HG03060 (cell line): ENCODE measurements around the gene UBE2F.

Source experiments
- ATAC-seq: cut with Tn5 transposase; IDR thresholded peaks from one replicate; pipeline ENCODE4 v1.9.1; 2021; ENCODE audit warnings: low read depth, moderate number of reproducible peaks; ENCODE audit not compliant: unreplicated experiment

The UBE2F gene, protein sequence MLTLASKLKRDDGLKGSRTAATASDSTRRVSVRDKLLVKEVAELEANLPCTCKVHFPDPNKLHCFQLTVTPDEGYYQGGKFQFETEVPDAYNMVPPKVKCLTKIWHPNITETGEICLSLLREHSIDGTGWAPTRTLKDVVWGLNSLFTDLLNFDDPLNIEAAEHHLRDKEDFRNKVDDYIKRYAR

DNA sequence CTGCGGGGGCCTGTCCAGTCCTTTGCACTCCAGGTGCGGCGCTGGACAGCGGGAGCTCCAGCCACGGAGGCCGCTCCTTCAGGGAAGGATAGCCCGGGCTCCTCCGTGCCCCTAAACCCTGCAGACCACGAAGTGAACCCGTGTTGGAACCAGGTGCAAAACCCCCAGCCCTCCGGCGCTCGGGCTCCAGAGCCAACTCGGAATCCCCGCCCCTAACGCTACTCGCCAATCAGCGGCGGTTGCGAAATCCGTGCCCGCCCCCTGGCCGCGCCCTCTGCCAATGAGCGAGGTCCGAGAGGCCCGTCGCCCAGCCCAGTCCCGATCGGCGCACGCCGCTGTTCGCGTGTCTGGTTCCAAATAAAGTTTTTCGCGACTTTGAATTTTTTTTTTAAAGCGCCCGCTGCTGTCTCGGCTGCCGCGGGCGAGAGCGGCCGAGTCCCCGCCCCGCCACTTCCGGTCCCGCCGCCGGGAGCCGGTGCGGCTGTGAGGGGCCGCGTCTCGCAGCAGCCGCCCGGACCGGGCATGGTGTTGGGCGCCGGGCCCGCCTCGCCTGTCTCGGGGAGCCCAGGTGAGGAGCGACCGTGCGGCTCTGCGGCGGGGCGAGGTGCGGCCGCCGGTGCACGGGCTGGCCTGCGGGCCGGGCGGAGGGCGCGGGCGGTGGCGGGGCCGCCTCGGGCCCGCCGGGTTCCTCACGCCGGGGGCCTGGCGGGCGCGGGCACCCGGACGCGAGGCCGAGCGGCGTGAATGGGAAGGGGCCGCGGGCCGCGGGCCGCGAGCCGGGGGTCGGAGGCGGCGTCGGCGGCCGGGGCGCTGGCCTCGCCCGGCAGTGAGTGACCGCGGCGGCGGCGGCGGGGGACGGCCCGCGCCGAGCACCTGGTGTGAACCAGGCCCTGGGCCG lies at the start of gene UBE2F:
Gene UBE2F, plus strand, starts transcription at position 450 of the 898 bp plus-strand sequence. CDS start 6,094 bp downstream, outside the sequence.
- ATAC-seq = peak; percentile 87

GRCh38 chr2:237917696-237918374 lies 49.0 kb upstream of the UBE2F start:
- ATAC-seq = no peak

- no peak for ATAC-seq
Measured at GRCh38 chr2:237919593-237919992, 47.2 kb upstream of the UBE2F start.

DNA sequence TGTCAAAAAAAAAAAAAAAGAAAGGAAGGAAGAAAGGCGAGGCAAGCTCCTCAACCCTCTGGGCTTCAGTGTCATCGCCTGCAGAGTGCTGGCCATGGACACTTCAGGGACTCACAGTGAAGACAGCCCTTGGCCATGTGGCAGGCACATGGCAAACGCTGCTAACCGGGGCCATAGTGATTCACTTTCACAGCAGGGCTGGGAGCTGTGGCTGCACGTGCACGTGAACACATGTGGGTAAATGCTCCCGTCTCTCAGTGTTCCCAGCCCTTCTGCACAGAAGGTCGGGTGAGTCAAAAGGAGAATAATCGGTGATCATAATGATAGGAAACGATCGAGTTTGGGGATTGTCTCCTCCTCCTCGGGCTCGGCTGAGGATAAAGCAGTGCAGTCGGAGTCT lies 46.1 kb upstream of the UBE2F start:
- no peak for ATAC-seq

DNA sequence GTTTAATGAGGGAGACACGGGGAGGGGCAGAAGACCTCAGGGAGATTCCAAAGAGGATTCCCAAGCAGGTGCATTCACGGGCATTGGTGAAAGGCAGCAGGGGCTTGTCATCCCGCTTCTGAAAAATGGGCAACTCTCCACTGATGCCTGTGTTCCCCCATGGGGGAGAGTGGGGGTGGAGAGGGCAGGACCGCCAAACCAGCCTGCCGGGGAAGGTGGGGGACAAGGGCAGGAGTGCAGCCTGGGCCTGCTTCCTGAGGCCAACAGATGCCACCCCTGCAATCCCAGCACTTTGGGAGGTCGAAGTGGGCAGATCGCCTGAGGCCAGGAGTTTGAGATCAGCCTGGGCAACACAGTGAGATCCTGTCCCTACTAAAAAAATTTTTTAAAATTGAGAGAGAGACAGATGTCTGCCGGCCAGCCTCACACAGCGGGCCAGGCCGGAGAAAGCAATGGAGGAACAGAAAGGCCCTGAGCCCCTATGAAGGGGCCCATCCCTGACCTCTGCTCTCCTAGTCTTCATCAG lies 44.8 kb upstream of the UBE2F start:
- ATAC-seq = no peak

- ATAC-seq = no peak
Measured at GRCh38 chr2:237922641-237923361, 44.0 kb upstream of the UBE2F start.

DNA sequence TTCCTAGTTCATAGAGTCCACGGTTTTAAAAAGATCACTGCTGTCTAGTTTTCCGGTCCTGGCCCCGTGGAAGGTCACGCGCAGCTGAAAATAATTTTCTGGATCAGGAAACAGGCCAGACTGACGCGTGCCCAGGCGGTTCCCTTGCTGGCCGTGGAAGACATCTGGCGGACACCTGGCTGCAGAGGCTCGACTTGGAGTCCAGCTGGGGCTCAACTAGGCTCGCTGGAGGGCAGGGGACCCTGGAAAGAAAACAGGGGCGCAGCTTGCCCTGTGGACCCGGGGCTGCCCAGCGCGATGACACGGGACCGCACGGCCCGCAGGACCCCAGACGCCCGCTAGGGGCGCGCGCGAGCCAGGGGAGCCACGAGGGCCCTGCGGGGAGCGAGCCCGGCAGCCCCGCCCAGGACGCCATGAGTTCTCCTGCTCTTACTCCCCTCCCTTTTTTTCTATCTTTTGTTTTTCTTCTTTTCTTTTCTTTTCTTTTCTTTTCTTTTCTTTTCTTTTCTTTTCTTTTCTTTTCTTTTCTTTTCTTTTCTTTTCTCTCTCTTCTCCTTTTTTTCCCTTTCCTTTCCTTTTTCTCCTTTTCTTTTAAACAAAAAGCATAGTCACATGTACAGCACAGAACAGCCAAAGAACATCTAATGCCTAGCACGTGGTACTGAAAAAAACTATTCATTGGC lies 43.2 kb upstream of the UBE2F start:
- ATAC-seq = no peak

DNA sequence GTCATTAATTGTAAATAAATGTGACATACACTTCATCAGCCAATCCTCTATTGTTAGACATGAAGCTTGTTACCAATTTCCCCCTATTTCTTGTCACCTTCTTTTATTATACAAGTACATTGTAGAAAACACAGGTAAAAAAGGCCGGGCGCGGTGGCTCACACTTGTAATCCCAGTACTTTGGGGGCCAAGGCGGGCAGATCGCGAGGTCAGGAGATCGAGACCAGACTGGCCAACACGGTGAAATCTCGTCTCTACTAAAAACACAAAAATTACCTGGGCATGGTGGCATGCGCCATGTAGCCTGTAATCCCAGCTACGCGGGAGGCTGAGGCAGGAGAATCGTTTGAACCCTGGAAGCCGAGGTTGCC lies 42.7 kb upstream of the UBE2F start:
- ATAC-seq = no peak

- no peak for ATAC-seq
Measured at GRCh38 chr2:237927135-237927534, 39.7 kb upstream of the UBE2F start.

- ATAC-seq = no peak
Measured at GRCh38 chr2:237927986-237928385, 38.8 kb upstream of the UBE2F start.

- ATAC-seq = no peak
Measured at GRCh38 chr2:237929979-237930378, 36.8 kb upstream of the UBE2F start.

DNA sequence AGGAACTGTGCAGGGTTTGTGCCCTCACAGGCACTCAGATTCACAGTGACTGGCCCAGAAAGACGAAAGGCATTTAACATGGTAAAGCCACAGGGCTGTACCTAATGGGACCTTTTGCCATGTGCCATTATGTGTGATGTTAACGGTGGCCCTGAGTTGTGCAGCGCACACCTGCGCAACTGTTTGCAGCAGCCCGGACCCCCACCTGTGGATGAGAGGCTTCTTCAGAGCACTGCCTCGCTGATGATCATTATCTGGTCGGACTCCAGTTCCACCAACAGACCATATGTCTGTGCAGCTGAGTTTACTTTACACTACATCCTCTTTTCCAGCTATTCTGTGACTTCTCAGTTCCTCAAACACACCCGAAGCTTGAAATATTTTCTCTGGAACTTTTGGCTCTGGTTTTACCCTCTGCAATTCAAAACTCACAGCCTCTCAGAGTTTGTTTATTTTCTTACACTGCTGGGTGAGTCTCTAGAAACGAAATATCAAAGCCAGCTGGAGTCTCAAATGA lies 35.6 kb upstream of the UBE2F start:
- ATAC-seq = no peak

DNA sequence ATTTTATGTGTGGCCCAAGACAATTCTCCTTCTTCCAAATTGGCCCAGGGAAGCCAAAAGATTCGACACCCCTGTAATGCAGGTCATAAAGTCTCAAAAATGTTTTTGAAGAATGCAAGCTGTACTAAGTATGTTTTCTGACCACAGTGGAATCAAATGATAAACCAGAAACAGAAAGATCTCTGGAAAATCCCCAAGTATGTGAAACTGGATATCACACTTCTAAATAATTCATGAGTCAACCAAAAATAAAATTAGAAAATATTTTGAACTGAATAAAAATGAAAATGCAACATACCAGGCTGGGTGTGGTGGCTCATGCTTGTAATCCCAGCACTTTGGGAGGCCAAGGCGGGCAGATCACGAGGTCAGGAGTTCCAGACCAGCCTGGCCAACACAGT lies 34.1 kb upstream of the UBE2F start:
- ATAC-seq = no peak

DNA sequence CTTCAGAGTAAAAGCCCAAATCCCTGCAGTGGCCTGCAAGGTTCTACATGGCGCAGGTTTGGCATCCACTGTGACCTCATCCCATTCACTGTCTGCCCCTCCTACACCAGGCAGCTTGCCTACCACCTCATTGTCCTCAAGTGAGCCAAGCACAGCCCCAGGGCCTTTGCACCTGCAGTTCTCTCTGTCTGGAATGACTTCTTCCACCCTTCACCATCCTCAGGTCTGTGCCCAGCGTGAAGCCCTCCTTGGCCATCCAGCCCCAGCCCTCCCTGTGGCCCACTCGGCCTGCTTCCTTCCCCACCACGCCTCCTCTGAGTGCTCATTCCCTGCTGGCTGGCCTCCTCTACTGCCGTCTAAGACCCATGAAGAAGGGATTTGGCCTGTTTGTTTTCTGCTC lies 32.6 kb upstream of the UBE2F start:
- ATAC-seq = no peak

- ATAC-seq = no peak
Measured at GRCh38 chr2:237935740-237936452, 30.9 kb upstream of the UBE2F start.

DNA sequence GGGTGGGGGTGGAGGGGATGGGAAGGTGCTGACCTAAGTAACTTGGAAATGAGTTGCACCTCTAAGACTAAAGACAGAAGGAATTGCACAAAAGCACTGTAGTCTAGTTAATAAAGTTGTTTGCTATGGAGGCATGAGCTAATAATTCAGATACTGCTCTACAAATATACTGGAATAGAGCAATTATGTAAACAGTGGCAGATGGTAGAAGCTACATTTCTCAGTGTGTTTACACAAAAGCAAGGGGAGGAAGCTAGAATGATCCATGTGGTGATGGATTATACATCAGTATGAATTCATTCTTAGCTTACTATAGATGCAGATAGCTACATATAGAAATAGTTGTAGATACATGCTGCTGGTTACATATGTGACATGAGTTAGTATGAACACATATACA lies 27.6 kb upstream of the UBE2F start:
- ATAC-seq = no peak

GRCh38 chr2:237940828-237941227 lies 26.0 kb upstream of the UBE2F start:
- no peak for ATAC-seq

- ATAC-seq = no peak
Measured at GRCh38 chr2:237941239-237941638, 25.6 kb upstream of the UBE2F start.

DNA sequence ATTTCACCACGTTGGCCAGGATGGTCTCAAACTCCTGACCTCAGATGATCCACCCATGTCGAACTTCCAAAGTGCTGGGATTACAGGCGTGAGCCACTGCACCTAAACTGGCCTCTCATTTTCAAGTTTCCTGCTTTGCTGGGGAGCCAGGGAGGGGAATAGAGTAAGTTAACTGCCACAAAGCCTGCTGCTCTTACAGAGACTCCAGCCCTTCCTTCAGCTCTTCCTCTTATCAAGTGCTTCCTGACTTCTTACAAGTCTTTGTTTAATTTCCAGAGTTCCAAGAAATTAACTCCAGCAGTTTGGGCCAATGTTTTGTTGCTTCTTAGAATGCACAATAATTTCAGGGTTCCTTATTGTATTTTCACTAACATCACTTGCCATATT lies 24.3 kb upstream of the UBE2F start:
- no peak for ATAC-seq
